DOHH2 (cell line): ENCODE results near the gene SLC25A53.
"Not testable (repeated sequence)": the region's sequence is repeated elsewhere in the genome, so short reads cannot be mapped to it uniquely, and the experiment has no call there.

Source experiments
- H3F3A ChIP-seq: fragments of 200-600 bp; sonication (generic), shearing (Covaris generic); 2 replicates; pipeline ENCODE4 v1.6.0; 2016; ENCODE audit warnings: antibody characterized with exemption, mild to moderate bottlenecking; ENCODE audit not compliant: control insufficient read depth, insufficient read depth
- H3K27ac ChIP-seq: fragments of 200-600 bp; sonication (generic); 2 replicates; pipeline ENCODE4 v1.5.1; 2014; ENCODE audit warnings: low read depth, mild to moderate bottlenecking, low read length, moderate library complexity
- H3K27me3 ChIP-seq: fragments of 200-600 bp; sonication (generic); 2 replicates; pipeline ENCODE4 v1.6.1; 2014; ENCODE audit warnings: mild to moderate bottlenecking, low read length, mixed read lengths; ENCODE audit not compliant: control insufficient read depth
- H3K36me3 ChIP-seq: fragments of 200-600 bp; sonication (generic); 2 replicates; pipeline ENCODE4 v1.6.1; 2014; ENCODE audit warnings: mild to moderate bottlenecking, low read length, moderate library complexity, mixed read lengths; ENCODE audit not compliant: control insufficient read depth
- H3K4me1 ChIP-seq: fragments of 200-600 bp; sonication (generic); 2 replicates; pipeline ENCODE4 v1.6.1; 2014; ENCODE audit warnings: mild to moderate bottlenecking, low read length, mixed read lengths; ENCODE audit not compliant: control insufficient read depth
- H3K4me2 ChIP-seq: fragments of 200-600 bp; sonication (generic); 2 replicates; pipeline ENCODE4 v1.6.0; 2014; ENCODE audit warnings: mild to moderate bottlenecking, low read length, moderate library complexity
- H3K4me3 ChIP-seq: fragments of 200-600 bp; sonication (generic); 2 replicates; pipeline ENCODE4 v1.5.1; 2014; ENCODE audit warnings: mild to moderate bottlenecking, low read length, mixed read lengths
- H3K79me2 ChIP-seq: fragments of 200-600 bp; sonication (generic); 2 replicates; pipeline ENCODE4 v1.6.1; 2014; ENCODE audit warnings: mild to moderate bottlenecking, low read length, mixed read lengths; ENCODE audit not compliant: control insufficient read depth
- H3K9me2 ChIP-seq: fragments of 200-600 bp; sonication (generic); replicated peaks from 2 replicates; pipeline ENCODE4 v1.6.1; 2014; ENCODE audit warnings: mild to moderate bottlenecking, low read length, mixed read lengths; ENCODE audit not compliant: control insufficient read depth
- H3K9me3 ChIP-seq: fragments of 200-600 bp; sonication (generic); 2 replicates; pipeline ENCODE4 v1.6.1; 2014; ENCODE audit warnings: antibody characterized with exemption, low read length, mixed read lengths; ENCODE audit not compliant: control insufficient read depth, insufficient read depth
- H4K20me1 ChIP-seq: fragments of 200-600 bp; sonication (generic); 2 replicates; pipeline ENCODE4 v1.6.0; 2014; ENCODE audit warnings: low read depth, mild to moderate bottlenecking, antibody characterized with exemption, low read length, moderate library complexity; ENCODE audit not compliant: control insufficient read depth, insufficient read depth
- CTCF ChIP-seq: fragments of 200-600 bp; sonication (generic); IDR thresholded peaks from one replicate; pipeline ENCODE4 v1.5.1; 2014; ENCODE audit warnings: antibody characterized with exemption, mild to moderate bottlenecking, low read depth, low read length; ENCODE audit not compliant: poor library complexity, severe bottlenecking
- EZH2phosphoT487 ChIP-seq: fragments of 200-600 bp; sonication (generic); IDR thresholded peaks from 2 replicates; pipeline ENCODE4 v1.6.1; 2017; ENCODE audit warnings: borderline replicate concordance, mild to moderate bottlenecking, antibody characterized with exemption, low read length, moderate library complexity, mixed read lengths

SLC25A53 gene

DNA sequence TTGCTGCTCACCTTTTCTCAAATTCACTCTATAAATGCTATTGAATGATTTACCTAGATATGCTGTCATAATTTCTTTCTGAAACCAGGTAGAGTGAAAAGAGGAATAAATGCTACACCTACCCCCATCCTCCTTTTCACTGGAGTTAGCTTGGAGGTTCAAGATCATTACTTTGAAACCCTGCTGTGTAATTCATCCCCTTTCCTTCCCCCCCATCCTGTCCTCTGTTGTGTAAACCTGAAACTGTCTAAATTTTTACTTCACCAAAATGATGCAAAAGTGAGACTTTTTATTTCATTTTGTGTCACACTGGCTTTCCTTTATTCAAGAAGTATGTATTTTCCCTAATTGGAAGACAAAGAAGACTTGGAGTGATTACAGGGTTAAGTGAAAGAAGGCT, 39.0 kb downstream of the SLC25A53 start:
- Histone ChIP-seq H4K20me1 (no peaks in the 10 kb centered on the region), H3K36me3 (no peaks in the 10 kb centered on the region), H3K27me3 (no peaks in the 10 kb centered on the region), H3K4me3 (no peak overlapping the region), H3K4me2 (no peak overlapping the region), H3K9me2 (no peaks in the 10 kb centered on the region), H3K27ac (no peak overlapping the region), H3K79me2 (no peaks in the 10 kb centered on the region), H3K9me3 (no peaks in the 10 kb centered on the region), H3F3A (no peaks in the 10 kb centered on the region; the same call in 1 of the 2 replicates), H3K4me1 (peaks cover 39% of the 10 kb centered on the region)
- TF ChIP-seq CTCF = no peak
- no peak for TF ChIP-seq EZH2phosphoT487

DNA sequence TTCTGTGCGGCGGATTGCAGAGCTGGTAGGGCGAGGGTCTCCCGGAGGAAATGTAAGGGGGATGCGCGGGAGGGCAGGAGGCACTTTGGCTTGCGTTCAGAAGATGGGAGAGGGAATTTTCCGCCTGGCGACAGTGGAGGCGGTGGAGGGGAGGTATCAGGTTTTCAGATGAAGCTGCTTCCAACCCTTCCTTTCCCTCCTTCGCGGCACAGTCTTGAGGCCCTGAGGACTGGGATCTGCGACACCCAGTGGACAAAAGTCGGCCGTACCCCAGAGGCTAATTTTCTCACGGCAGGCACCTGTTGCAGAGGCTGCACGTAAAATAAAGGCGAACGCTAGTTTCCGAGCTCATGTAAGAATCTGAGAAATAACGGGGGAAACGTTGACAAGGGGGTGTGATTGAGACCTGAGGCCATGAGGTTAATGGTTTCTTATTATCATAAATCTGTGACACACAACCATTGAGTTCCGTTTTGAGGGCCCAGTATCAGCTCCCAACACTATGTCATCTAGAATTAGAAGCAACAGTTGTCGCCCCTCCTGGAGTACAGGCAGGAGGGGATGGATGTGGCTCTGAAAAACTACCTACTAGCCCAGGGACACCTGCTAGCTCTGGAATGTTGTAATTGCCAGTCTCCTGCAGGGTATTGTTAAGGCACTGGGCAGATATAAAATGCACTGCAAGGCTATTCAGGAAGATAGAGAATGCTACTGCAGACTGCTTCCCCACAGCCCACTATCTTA, 43.4 kb downstream of the SLC25A53 start:
- Histone ChIP-seq H3K9me3 (no peaks in the 10 kb centered on the region), H3K4me3 (peak overlapping the region; percentile 77), H3K27ac (no peak overlapping the region), H3K4me2 (peak overlapping the region; percentile 79), H3K4me1 (peaks cover 25% of the 10 kb centered on the region), H3K9me2 (no peaks in the 10 kb centered on the region), H3F3A (no peaks in the 10 kb centered on the region), H3K36me3 (no peaks in the 10 kb centered on the region), H3K79me2 (peaks cover 5% of the 10 kb centered on the region; the same call in 1 of the 2 replicates), H4K20me1 (no peaks in the 10 kb centered on the region), H3K27me3 (no peaks in the 10 kb centered on the region)
- TF ChIP-seq EZH2phosphoT487 = no peak
- TF ChIP-seq CTCF = peak; percentile 58

DNA sequence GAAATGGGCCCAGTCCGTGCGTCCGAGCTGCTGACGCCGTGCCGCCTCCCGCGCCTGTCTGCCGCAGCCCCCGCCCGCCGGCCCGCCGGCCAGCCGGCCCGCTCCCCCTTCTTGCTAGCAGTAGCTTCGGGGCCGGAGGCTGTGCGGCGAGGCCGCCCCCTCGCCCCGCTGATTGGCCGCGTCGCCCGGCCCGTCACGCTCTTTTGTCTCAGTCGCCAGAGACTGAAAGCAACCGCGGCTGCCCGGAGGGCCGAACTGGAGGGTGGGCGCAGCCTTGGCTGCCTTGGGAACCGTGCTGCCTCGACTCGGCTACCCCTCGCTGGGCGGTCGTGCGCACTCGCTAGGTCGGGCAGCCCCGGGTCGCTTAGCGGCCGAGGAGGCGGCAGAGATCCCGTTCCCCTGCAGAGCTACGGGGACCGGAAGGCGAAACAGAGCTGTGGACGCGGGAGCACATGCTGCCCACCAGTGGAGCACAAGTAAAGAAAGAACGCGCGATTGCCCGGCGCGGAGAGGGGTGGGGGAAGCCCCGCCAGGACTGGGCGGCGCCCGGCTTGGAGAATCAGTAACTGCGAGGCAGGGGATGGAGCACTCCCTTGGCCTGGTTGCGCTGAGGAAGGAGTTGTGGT, 44.4 kb downstream of the SLC25A53 start, which contains the start of gene ZCCHC18:
Gene ZCCHC18 (plus strand): TSS at position 198 of the 626 bp plus-strand sequence. CDS start 1,589 bp downstream, outside the sequence.
- peaks cover 24% of the 10 kb centered on the region for H3K4me1 ChIP-seq
- H3K4me3 ChIP-seq = peak within 1 kb of the TSS; percentile 77
- no peaks in the 10 kb centered on the region for H3K36me3 ChIP-seq
- H3K4me2 ChIP-seq = peak within 1 kb of the TSS; percentile 79
- H3K9me3 ChIP-seq = no peaks in the 10 kb centered on the region
- no peak for TF ChIP-seq CTCF
- TF ChIP-seq EZH2phosphoT487 = no peak
- no peaks in the 10 kb centered on the region for H4K20me1 ChIP-seq
- H3K27ac ChIP-seq = peak within 1 kb of the TSS; percentile 44
- no peaks in the 10 kb centered on the region for H3F3A ChIP-seq
- peaks cover 5% of the 10 kb centered on the region; the same call in 1 of the 2 replicates for H3K79me2 ChIP-seq
- H3K9me2 ChIP-seq = no peaks in the 10 kb centered on the region
- no peaks in the 10 kb centered on the region for H3K27me3 ChIP-seq

GRCh38 chrX:104110491-104111240, 46.1 kb downstream of the SLC25A53 start:
- H3K9me2 ChIP-seq, H3K27me3 ChIP-seq, H3K79me2 ChIP-seq, H4K20me1 ChIP-seq, H3K9me3 ChIP-seq, H3K36me3 ChIP-seq, H3K27ac ChIP-seq, H3F3A ChIP-seq: not testable (repeated sequence)
- Histone ChIP-seq H3K4me2 (peak overlapping the region; percentile 79), H3K4me3 (peak overlapping the region; percentile 77), H3K4me1 (peaks cover 24% of the 10 kb centered on the region)
